Muscle of leg (tissue), 11 donors: ENCODE measurements around the gene LRCH3. TPM values are rescaled to one million over a fixed set of nuclear protein-coding genes. Genes with fewer than 3 reads are reported as not detected.
"Not testable (repeated sequence)": the region's sequence is repeated elsewhere in the genome, so short reads cannot be mapped to it uniquely, and the experiment has no call there.

Source experiments
- DNase-seq: peaks from one replicate; pipeline ENCODE4 v3.0.0; 2013
- H3K27ac ChIP-seq: one replicate; pipeline ENCODE4 v1.5.1; 2013; ENCODE audit warnings: mild to moderate bottlenecking, low read length, control low read depth
- H3K27me3 ChIP-seq: one replicate; pipeline ENCODE4 v1.6.1; 2013; ENCODE audit warnings: low read length; ENCODE audit not compliant: control insufficient read depth, insufficient read depth
- H3K36me3 ChIP-seq: one replicate; pipeline ENCODE4 v1.6.1; 2013; ENCODE audit warnings: low read length; ENCODE audit not compliant: control insufficient read depth, insufficient read depth
- H3K4me1 ChIP-seq: one replicate; pipeline ENCODE4 v1.6.1; 2013; ENCODE audit warnings: low read length; ENCODE audit not compliant: control insufficient read depth, insufficient read depth
- H3K4me3 ChIP-seq: one replicate; pipeline ENCODE4 v1.5.1; 2013; ENCODE audit warnings: low read length, control low read depth
- H3K9me3 ChIP-seq: replicated peaks from 2 replicates; pipeline ENCODE4 v1.6.1; 2013; ENCODE audit warnings: low read depth, low read length; ENCODE audit not compliant: control insufficient read depth
- WGBS: methylation state at CpG from one replicate; pipeline ENCODE4 v1.1.5; 2013; ENCODE audit warnings: missing lambda C conversion rate; ENCODE audit not compliant: insufficient coverage; 5-methylcytosine and 5-hydroxymethylcytosine counted together
- polyA plus RNA-seq, 8 donors: library from polyadenylated mRNA; unstranded; fragments of 120-200 nt; gene quantifications; one replicate each; pipeline versions ENCODE4 v1.2.1 to v1.2.3, GENCODE V29; 2013; ENCODE audit warnings: inconsistent platforms in 1 of 8, low replicate concordance in 1 of 8; ENCODE audit not compliant: insufficient read length in 8 of 8, insufficient read depth in 1 of 8
- total RNA-seq: library from RNA; stranded (reverse); fragments of 120-200 nt; gene quantifications from one replicate; pipeline ENCODE4 v1.2.4, GENCODE V29; 2013

Gene LRCH3
- total and polyA plus RNA-seq, 9 donors = 21.7 to 39.1 (median 27.8) TPM

DNA sequence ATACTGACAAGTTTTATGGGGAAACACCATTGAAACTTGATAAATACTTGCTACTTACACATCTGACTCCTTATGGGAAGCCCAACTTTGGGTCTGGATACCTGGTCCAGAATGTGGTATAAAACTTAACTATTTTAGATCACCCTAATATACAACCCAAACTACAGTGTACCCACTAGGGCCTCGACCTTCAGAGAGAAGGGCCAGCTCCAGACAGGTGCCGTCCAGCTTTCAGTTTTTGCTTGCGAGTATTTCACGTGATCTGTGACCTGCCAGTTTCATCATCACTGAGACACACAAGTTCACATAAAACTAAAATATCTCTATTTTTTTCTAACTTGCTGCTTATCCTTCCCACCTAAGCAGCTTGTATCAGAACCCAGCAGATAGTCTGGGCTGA, 99.6 kb downstream of the LRCH3 start:
- no peaks in the 10 kb centered on the region for H3K36me3 ChIP-seq
- WGBS = 75% methylated on average over 3 of the region's 4 CpGs
- no peak overlapping the region for H3K27ac ChIP-seq
- H3K4me3 ChIP-seq = no peak overlapping the region
- no peaks in the 10 kb centered on the region for H3K27me3 ChIP-seq
- DNase-seq = no peak
- no peaks in the 10 kb centered on the region for H3K9me3 ChIP-seq
- no peaks in the 10 kb centered on the region for H3K4me1 ChIP-seq

DNA sequence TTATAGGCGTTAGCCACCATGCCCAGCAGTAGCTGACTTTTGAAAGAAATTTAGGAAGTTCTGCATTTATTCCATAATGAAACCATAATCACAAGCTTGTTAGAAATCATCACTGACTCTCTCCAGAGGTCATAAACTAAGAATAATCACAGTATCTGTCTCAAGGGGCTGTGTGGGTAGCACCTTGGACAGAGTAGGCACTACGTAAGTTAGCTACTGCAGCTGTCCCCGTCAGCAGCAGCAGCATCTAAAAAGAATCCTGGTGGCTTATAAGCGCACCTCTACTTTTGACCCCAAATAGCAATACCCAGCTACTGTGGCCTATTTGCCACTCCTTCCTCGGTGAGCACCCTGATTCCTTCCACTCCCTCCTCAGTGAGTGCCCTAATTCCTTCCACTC, 101.1 kb downstream of the LRCH3 start:
- Histone ChIP-seq H3K27me3 (no peaks in the 10 kb centered on the region), H3K9me3 (no peaks in the 10 kb centered on the region), H3K4me1 (no peaks in the 10 kb centered on the region), H3K4me3 (no peak overlapping the region), H3K27ac (no peak overlapping the region), H3K36me3 (no peaks in the 10 kb centered on the region)
- 81% methylated on average over 4 of the region's 5 CpGs for WGBS
- no peak for DNase-seq

DNA sequence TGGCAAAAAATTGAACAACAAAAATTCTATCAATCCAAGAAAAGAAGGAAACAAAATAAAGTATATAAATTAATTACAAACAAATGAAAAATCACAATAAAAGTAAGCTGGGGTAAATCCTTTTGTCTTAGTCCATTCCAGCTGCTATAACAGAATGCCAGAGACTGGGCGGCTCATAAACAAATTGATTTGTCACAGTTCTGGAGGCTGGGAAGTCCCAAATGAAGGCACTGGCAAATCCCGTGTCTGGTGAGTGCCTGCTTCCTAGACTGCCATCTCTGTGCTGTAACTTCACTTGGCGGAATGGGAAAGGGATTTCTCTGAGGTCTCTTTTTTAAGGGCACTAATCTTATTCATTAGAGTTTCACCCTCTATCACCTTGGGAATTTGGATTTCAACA, 105.4 kb downstream of the LRCH3 start:
- Histone ChIP-seq H3K9me3 (no peaks in the 10 kb centered on the region), H3K4me3 (no peak overlapping the region), H3K36me3 (no peaks in the 10 kb centered on the region), H3K27ac (no peak overlapping the region), H3K4me1 (no peaks in the 10 kb centered on the region), H3K27me3 (no peaks in the 10 kb centered on the region)
- no CpG with 5 or more reads among the region's 3 CpGs for WGBS
- peak; percentile 34 for DNase-seq

GRCh38 chr3:197899833-197900478, 108.9 kb downstream of the LRCH3 start:
- WGBS = 80% methylated on average over 19 of the region's 20 CpGs
- no peaks in the 10 kb centered on the region for H3K27me3 ChIP-seq
- no peaks in the 10 kb centered on the region for H3K4me1 ChIP-seq
- no peaks in the 10 kb centered on the region for H3K9me3 ChIP-seq
- no peak for DNase-seq
- H3K27ac ChIP-seq = no peak overlapping the region
- no peak overlapping the region for H3K4me3 ChIP-seq
- no peaks in the 10 kb centered on the region for H3K36me3 ChIP-seq

DNA sequence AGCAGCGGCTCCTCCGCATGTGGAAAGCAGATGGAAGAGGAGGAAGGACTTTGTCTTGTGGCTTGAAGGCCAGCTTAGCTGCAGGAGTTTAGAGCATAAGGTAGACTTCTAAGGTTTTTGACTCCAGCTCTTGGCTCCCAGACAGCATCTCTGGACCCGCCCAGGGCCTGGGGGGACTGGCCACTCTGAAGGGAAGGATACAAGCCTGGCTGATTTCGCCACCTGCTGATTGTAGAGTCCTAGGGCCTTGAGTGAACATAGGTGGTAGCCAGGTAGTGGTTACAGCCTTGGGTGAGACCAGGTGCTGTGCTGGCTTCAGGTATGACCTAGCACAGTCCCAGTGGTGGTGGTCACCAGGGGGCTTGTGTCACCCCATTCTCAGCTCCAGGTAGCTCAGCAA, 110.6 kb downstream of the LRCH3 start:
- 96% methylated on average over 4 of the region's 4 CpGs for WGBS
- Histone ChIP-seq H3K27ac (no peak overlapping the region), H3K4me3 (no peak overlapping the region), H3K4me1 (peaks cover 2% of the 10 kb centered on the region), H3K36me3 (no peaks in the 10 kb centered on the region), H3K9me3 (no peaks in the 10 kb centered on the region), H3K27me3 (no peaks in the 10 kb centered on the region)
- DNase-seq = no peak

DNA sequence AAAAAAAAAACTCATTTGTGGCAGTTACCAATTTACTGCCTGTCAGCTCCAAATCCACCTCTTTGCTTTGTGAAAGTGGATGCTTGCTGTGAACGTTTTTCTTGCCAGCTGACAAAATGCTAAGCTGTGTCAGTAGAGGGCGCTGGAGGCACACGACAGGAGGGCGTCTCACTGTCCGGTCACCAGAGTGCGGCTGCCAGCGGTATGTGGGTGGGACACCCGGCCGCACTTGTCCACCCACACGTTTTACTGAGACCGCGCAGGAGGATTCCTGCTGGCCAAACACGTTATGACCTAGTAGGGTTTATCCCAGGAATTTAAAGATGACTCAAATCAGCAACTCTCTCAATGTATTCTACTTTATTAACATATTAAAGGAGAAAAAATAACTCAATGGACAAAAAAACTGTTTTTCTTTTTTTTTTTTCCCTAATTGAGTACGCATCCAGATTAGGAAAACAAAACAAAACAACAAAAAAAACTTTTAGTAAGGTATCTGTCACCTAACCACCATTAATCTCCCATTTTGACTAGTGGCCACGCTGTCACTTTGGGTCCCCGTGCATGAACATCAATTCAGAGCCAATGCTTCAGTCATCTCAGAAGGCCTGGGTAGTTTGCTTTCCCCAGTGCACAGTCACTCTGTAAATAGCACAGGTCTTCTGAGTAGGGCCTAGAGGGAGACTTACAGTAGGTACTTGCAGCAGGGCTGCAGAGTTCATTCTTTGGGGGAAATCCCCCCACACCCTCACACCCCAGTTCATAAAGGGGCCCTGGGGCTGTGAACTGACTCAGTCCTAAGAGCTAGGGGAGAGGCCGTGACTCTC, 115.2 kb downstream of the LRCH3 start:
- H3K27me3 ChIP-seq = no peaks in the 10 kb centered on the region
- 10% methylated on average over 12 of the region's 17 CpGs for WGBS
- H3K4me3 ChIP-seq = no peak overlapping the region
- H3K4me1 ChIP-seq = peaks cover 2% of the 10 kb centered on the region
- H3K27ac ChIP-seq = no peak overlapping the region
- no peaks in the 10 kb centered on the region for H3K36me3 ChIP-seq
- no peaks in the 10 kb centered on the region for H3K9me3 ChIP-seq
- DNase-seq = peak; percentile 94

- Histone ChIP-seq H3K4me3 (no peak overlapping the region), H3K27me3 (no peaks in the 10 kb centered on the region), H3K9me3 (no peaks in the 10 kb centered on the region), H3K27ac (no peak overlapping the region), H3K4me1 (peaks cover 2% of the 10 kb centered on the region), H3K36me3 (no peaks in the 10 kb centered on the region)
- WGBS = 76% methylated on average over 3 of the region's 3 CpGs
- no peak for DNase-seq
These were observed 115.8 kb downstream of the LRCH3 start for GRCh38 chr3:197906850-197907187.

DNA sequence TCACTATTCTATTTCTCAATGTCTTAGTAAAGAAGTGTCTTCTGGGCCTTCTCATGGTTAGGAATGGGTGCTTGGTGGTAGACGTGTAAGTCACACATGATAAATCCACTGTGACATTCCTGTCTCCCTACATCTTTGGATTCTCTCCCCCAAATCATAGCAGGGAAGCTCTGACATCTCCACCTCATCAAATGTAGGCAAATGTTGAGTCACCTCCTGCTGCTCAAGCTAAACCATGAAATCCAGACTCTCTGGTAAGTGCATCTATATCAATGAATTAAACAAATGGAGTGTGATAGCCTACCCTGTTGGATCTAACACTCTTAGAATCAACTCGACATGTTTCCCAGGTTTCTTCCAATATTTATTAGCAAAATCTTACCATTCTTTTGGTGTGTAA, 116.1 kb downstream of the LRCH3 start:
- peaks cover 2% of the 10 kb centered on the region for H3K4me1 ChIP-seq
- no peak overlapping the region for H3K27ac ChIP-seq
- no CpG with 5 or more reads among the region's 2 CpGs for WGBS
- DNase-seq = no peak
- no peaks in the 10 kb centered on the region for H3K36me3 ChIP-seq
- no peak overlapping the region for H3K4me3 ChIP-seq
- no peaks in the 10 kb centered on the region for H3K27me3 ChIP-seq
- no peaks in the 10 kb centered on the region for H3K9me3 ChIP-seq

- not testable (repeated sequence) for H3K27ac ChIP-seq, H3K4me1 ChIP-seq, H3K4me3 ChIP-seq, DNase-seq, H3K36me3 ChIP-seq, H3K9me3 ChIP-seq, H3K27me3 ChIP-seq
- 100% methylated on average over 1 of the region's 2 CpGs for WGBS
These were observed 117.5 kb downstream of the LRCH3 start for GRCh38 chr3:197908550-197908949.

DNA sequence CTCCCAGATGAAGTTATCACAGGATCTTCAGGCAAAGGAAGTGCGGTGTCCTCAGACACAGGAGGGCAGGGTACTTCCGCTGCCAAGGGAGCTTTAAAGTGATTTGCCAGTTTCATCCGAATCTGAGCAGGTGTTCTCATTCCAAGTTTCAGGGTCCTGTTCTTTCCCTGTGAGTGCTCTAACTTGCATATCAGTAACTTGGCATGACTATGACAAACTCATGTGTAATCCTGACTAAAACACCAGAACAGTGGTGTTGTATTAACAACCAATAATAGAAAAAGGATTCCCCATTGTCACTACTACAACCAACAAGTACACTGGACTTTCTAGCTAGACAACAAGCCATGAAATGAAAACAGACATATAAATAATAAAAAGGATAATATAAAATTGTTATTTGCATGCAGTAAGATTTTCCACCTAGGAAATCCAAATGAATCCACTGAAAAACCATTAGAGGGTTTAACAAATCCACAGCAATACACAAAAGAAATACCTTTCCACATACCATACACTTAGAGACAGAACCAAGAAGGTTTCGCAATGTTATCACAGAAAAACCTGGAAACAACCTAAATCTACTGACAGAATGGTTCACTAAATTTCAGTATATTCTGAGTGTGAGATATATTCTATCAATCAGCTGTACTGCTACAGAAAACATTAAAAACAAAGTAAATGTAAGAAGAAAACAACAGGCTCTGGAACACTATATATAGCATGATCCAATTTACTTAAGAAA, 118.1 kb downstream of the LRCH3 start:
- Histone ChIP-seq H3K4me3 (no peak overlapping the region), H3K9me3 (no peaks in the 10 kb centered on the region), H3K27ac (no peak overlapping the region), H3K27me3 (no peaks in the 10 kb centered on the region), H3K36me3 (no peaks in the 10 kb centered on the region), H3K4me1 (peaks cover 2% of the 10 kb centered on the region)
- 79% methylated on average over 3 of the region's 4 CpGs for whole genome bisulfite sequencing
- DNase-seq = no peak
